K562 (cell line): Measurements from ENCODE around the gene TRIM44. TPM values are rescaled to one million over a fixed set of nuclear protein-coding genes. Genes with fewer than 3 reads are reported as not detected.

Experiments used
- ATAC-seq: fragments of 200-7000 bp; cut with Tn5 transposase; 3 replicates; pipeline ENCODE4 v1.9.1; 2020; ENCODE audit warnings: moderate library complexity
- BruUV-seq: library from RNA; stranded (reverse); fragments of 400-500 nt; replicated peaks from 2 replicates; lab custom pipeline; 2021; lab: Mats Ljungman, UMichigan
- CTCF ChIA-PET: fragments of 300-600 bp; formaldehyde crosslinking; extraction: SDS; loops from one replicate; lab custom pipeline; 2021; ENCODE audit warnings: low intra/inter-chr PET ratio; lab: Yijun Ruan, JAX
- POLR2A ChIA-PET: fragments of 300-600, 350-650 bp; sonication (Branson Sonifier 250); formaldehyde crosslinking; extraction: SDS; loops from one replicate; lab custom pipeline; 2021; ENCODE audit warnings: antibody characterized with exemption, inconsistent platforms; lab: Yijun Ruan, JAX
- DNase-seq, 4 experiments: peaks; one replicate each; pipeline versions ENCODE4 v3.0.0 to v3.0.0-alpha.2; 2011 to 2018; ENCODE audit warnings: low spot score in 3 of 4, mixed read lengths in 3 of 4; ENCODE audit errors: extremely low read depth in 1 of 4
- FAIRE-seq: peaks from 2 replicates; lab custom pipeline; 2011; peaks lifted over from hg19 to GRCh38; lab: Jason Lieb, UNC
- H2AFZ ChIP-seq: 2 replicates; pipeline ENCODE4 v1.6.0; 2011; ENCODE audit warnings: low read depth, low read length, control low read depth, inconsistent platforms
- H3K27ac ChIP-seq: fragments of 200-600 bp; 3 replicates; pipeline ENCODE4 v1.8.0; 2011; ENCODE audit warnings: low read depth, mild to moderate bottlenecking, control low read depth, inconsistent platforms, low read length, moderate library complexity, mixed read lengths; ENCODE audit errors: extremely low read depth
- H3K27me3 ChIP-seq, 2 experiments: fragments of 300-600 bp in 1 of 2; 2 replicates in 1 of 2; 3 replicates in 1 of 2; pipeline versions ENCODE4 v1.6.0 to v1.8.0; 2011; ENCODE audit warnings: inconsistent platforms in 2 of 2, low read length in 2 of 2, mild to moderate bottlenecking in 1 of 2, mixed read lengths in 1 of 2, moderate library complexity in 1 of 2; ENCODE audit not compliant: control insufficient read depth in 2 of 2, insufficient read depth in 2 of 2
- H3K36me3 ChIP-seq: fragments of 300-600 bp; 3 replicates; pipeline ENCODE4 v1.8.0; 2011; ENCODE audit warnings: mild to moderate bottlenecking, low read length, inconsistent platforms; ENCODE audit not compliant: control insufficient read depth, insufficient read depth
- H3K4me1 ChIP-seq, 2 experiments: fragments of 200-600 bp in 1 of 2; replicated peaks in 1 of 2; 2 replicates in 1 of 2; 3 replicates in 1 of 2; pipeline versions ENCODE4 v1.5.1 to v1.8.0; 2011; ENCODE audit warnings: inconsistent platforms in 2 of 2, low read length in 2 of 2, mild to moderate bottlenecking in 1 of 2, mixed read lengths in 1 of 2, moderate library complexity in 1 of 2; ENCODE audit not compliant: control insufficient read depth in 2 of 2, insufficient read depth in 2 of 2
- H3K4me2 ChIP-seq: 2 replicates; pipeline ENCODE4 v1.6.1; 2011; ENCODE audit warnings: low read length, control low read depth, inconsistent platforms, mixed read lengths; ENCODE audit not compliant: insufficient read depth
- H3K4me3 ChIP-seq: fragments of 200-600 bp; sonication (generic), shearing (Covaris generic); 2 replicates; pipeline ENCODE4 v1.5.1; 2016; ENCODE audit warnings: control low read depth, inconsistent platforms
- H3K79me2 ChIP-seq: fragments of 200-600 bp; 3 replicates; pipeline ENCODE4 v1.8.0; 2011; ENCODE audit warnings: low read length, inconsistent platforms; ENCODE audit not compliant: control insufficient read depth, insufficient read depth
- H3K9ac ChIP-seq, 2 experiments: 2 replicates each; pipeline versions ENCODE4 v1.6.0 to v1.6.1; 2011; ENCODE audit warnings: low read depth in 2 of 2, low read length in 2 of 2, control low read depth in 1 of 2, inconsistent platforms in 1 of 2, mild to moderate bottlenecking in 1 of 2, mixed read lengths in 1 of 2; ENCODE audit not compliant: insufficient read depth in 1 of 2
- H3K9me1 ChIP-seq: one replicate; pipeline ENCODE4 v1.6.0; 2011; ENCODE audit warnings: inconsistent platforms, mild to moderate bottlenecking, low read length, moderate library complexity; ENCODE audit not compliant: control insufficient read depth, insufficient read depth
- H3K9me3 ChIP-seq: replicated peaks from 2 replicates; pipeline ENCODE4 v1.5.1; 2011; ENCODE audit warnings: low read depth, low read length, inconsistent platforms; ENCODE audit not compliant: control insufficient read depth, insufficient read depth
- H4K20me1 ChIP-seq: replicated peaks from 2 replicates; pipeline ENCODE4 v1.6.1; 2011; ENCODE audit warnings: low read length, inconsistent platforms, mixed read lengths; ENCODE audit not compliant: control insufficient read depth, insufficient read depth
- BCLAF1 ChIP-seq, 2 experiments: fragments of 450-650 bp in 1 of 2; IDR thresholded peaks; 2 replicates each; pipeline ENCODE4 v1.6.1; 2011 to 2017; ENCODE audit warnings: low read depth in 2 of 2, antibody characterized with exemption in 1 of 2, borderline replicate concordance in 1 of 2, low read length in 1 of 2, mild to moderate bottlenecking in 1 of 2, mixed read lengths in 1 of 2; ENCODE audit not compliant: control insufficient read depth in 1 of 2
- CEBPZ ChIP-seq: fragments of 150-350 bp; IDR thresholded peaks from 2 replicates; pipeline ENCODE4 v1.6.1; 2014; ENCODE audit warnings: low read depth, mild to moderate bottlenecking, low read length, borderline replicate concordance
- ELF1 ChIP-seq: fragments of 200-800 bp; sonication (Bioruptor generic); IDR thresholded peaks from 2 replicates; pipeline ENCODE4 v1.6.1; 2016; ENCODE audit warnings: missing genetic modification characterization, missing compliant biosample characterization
- FIP1L1 ChIP-seq: fragments of 200-400 bp; formaldehyde crosslinking; IDR thresholded peaks from 2 replicates; pipeline ENCODE4 v1.6.1; 2018; ENCODE audit warnings: mild to moderate bottlenecking, low read depth, low read length; ENCODE audit not compliant: poor library complexity, severe bottlenecking
- KDM1A ChIP-seq, 2 experiments: fragments of 450-650 bp; IDR thresholded peaks; 2 replicates each; pipeline ENCODE4 v1.6.1; 2016; ENCODE audit warnings: mild to moderate bottlenecking in 2 of 2
- RAD21 ChIP-seq, 2 experiments: fragments of 250-450 bp in 1 of 2; fragments of 450-650 bp in 1 of 2; sonication (Bioruptor Pico) in 1 of 2; formaldehyde crosslinking in 1 of 2; IDR thresholded peaks in 1 of 2; conservative IDR thresholded peaks in 1 of 2; 2 replicates each; pipeline versions ENCODE4 v1.4.0 to v1.8.0; 2020 to 2022; ENCODE audit warnings: mild to moderate bottlenecking in 2 of 2, moderate library complexity in 1 of 2
- ZBTB8A ChIP-seq: fragments of 450-650 bp; IDR thresholded peaks from 2 replicates; pipeline ENCODE4 v1.6.1; 2018; ENCODE audit warnings: mild to moderate bottlenecking, moderate library complexity; ENCODE audit not compliant: partially characterized antibody
- ZNF583 ChIP-seq: fragments of 250-450 bp; sonication (Bioruptor Pico); IDR thresholded peaks from 2 replicates; pipeline ENCODE4 v1.4.0; 2020
- WGBS: fragments of 100-300 bp; shearing (Covaris generic); methylation state at CpG from one replicate; pipeline ENCODE4 v1.1.6; 2016; ENCODE audit warnings: low coverage, mixed read lengths; ENCODE audit not compliant: insufficient coverage; ENCODE audit errors: missing lambda C conversion rate; 5-methylcytosine and 5-hydroxymethylcytosine counted together
- in situ Hi-C: fragments of 300-500 bp; cut with MboI; formaldehyde crosslinking; loops from 4 replicates; pipeline ENCODE4 v1.15.0; 2018; ENCODE audit warnings: inconsistent platforms, mixed read lengths
- intact Hi-C: fragments of 100-400 bp; cut with micrococcal nuclease; formaldehyde crosslinking; loops from 2 replicates; pipeline ENCODE4 v1.14.2; 2022
- polyA plus RNA-seq, 8 experiments: library from polyadenylated mRNA; depleted of rRNA in 4 of 8; stranded (reverse) in 5 of 8; unstranded in 3 of 8; fragments of >200 nt; fragmentation: Nextera tagmentation in 2 of 8; fragmentation: Illumina TruSeq in 1 of 8; extraction: Ambion mirVana in 2 of 8; extraction: Trizol in 1 of 8; gene quantifications; 2 replicates each; pipeline versions ENCODE4 v1.2.1 to v1.2.3, GENCODE V29; 2011 to 2014; ENCODE audit warnings: inconsistent platforms in 1 of 8, missing spikeins in 1 of 8
- total RNA-seq, 7 experiments: library from RNA; depleted of rRNA in 6 of 7; stranded (reverse); fragments of >200 nt in 6 of 7; fragmentation: Illumina TruSeq in 2 of 7; extraction: Trizol in 2 of 7; gene quantifications; 2 replicates each; pipeline versions ENCODE4 v1.2.1 to v1.2.3, GENCODE V29; 2011 to 2021; ENCODE audit warnings: low replicate concordance in 1 of 7

TRIM44 gene
- total and polyA plus RNA-seq, 9 of the 15 experiments (the other 6 are each of a cell fraction or from before 2014, with no cell fraction given) = 8.3 to 105 (median 37.2) TPM

- H3K9me1 ChIP-seq = no peaks in the 10 kb centered on the region
- ATAC-seq (no peak), DNase-seq (no peak), FAIRE-seq (no peak)
- intact Hi-C loops = no loop called here
- H3K79me2 ChIP-seq = peaks cover 21% of the 10 kb centered on the region; the same call in 1 of the 3 replicates
- H3K9me3 ChIP-seq = no peaks in the 10 kb centered on the region
- no TSS peak for BruUV-seq
- H3K27me3 ChIP-seq = no peaks in the 10 kb centered on the region
- H3K9ac ChIP-seq = no peak overlapping the region
- H2AFZ ChIP-seq = no peak overlapping the region
- ChIA-PET POLR2A (no interaction called here), CTCF (no interaction called here)
- H3K4me1 ChIP-seq = no peaks in the 10 kb centered on the region
- TF ChIP-seq CEBPZ = no peak
- TF ChIP-seq ZNF583 = no peak
- TF ChIP-seq ELF1 (tag) = no peak
- no peak for TF ChIP-seq FIP1L1
- TF ChIP-seq KDM1A (IDR thresholded peaks at IDR 0.05) = no peak
- TF ChIP-seq ZBTB8A = no peak
- no peak for TF ChIP-seq RAD21 (CRISPR knock-in tag; conservative IDR thresholded peaks at IDR 0.05 in 1 of 2, IDR thresholded peaks at IDR 0.05 in 1 of 2)
- no peak for TF ChIP-seq BCLAF1 (IDR thresholded peaks at IDR 0.05; ENCODE audit: borderline replicate concordance in 1 of 2, control insufficient read depth in 1 of 2, low read depth in 2 of 2, low read length in 1 of 2)
- H3K36me3 ChIP-seq = no peaks in the 10 kb centered on the region; the same call in 2 of the 3 replicates
- no peak overlapping the region for H3K27ac ChIP-seq
- no peak overlapping the region for H3K4me2 ChIP-seq
- WGBS = 82% methylated on average over 3 of the region's 3 CpGs
- no peaks in the 10 kb centered on the region for H4K20me1 ChIP-seq
- in situ Hi-C loops = no loop called here
- no peak overlapping the region for H3K4me3 ChIP-seq
Observed at GRCh38 chr11:35712533-35712932, 50.0 kb downstream of the TRIM44 start.
